ENCODE results near the gene TPI1. TPM values are rescaled to one million over a fixed set of nuclear protein-coding genes. Genes with fewer than 3 reads are reported as not detected.
"Not testable (repeated sequence)": the region's sequence is repeated elsewhere in the genome, so short reads cannot be mapped to it uniquely, and the experiment has no call there.

TPI1 gene
- total RNA-seq, 1 donor from 2014 or later = 274 TPM

- intact Hi-C loops (cut with DNase I) = no loop called here
- peaks cover 8% of the 10 kb centered on the region for H3K4me1 ChIP-seq
- peak; percentile 83 to 98 (median 93) for TF ChIP-seq CTCF (IDR thresholded peaks at IDR 0.05)
- peak in 1 of 2 donors; percentile 87 for TF ChIP-seq POLR2AphosphoS5 (IDR thresholded peaks at IDR 0.05; ENCODE audit: insufficient read depth in 1 of 2, low read depth in 1 of 2)
- peak in 1 of 2 donors; percentile 65 for TF ChIP-seq POLR2A (IDR thresholded peaks at IDR 0.05)
- H3K9me3 ChIP-seq = no peaks in the 10 kb centered on the region
- no peaks in the 10 kb centered on the region for H3K27me3 ChIP-seq
- no peaks in the 10 kb centered on the region for H3K36me3 ChIP-seq
- H3K27ac ChIP-seq = peak overlapping the region; percentile 93
- peak in 1 of 2 donors; percentile 96 for DNase-seq (ENCODE audit: extremely low spot score in 2 of 2)
- peak overlapping the region; percentile 49 to 51 for H3K4me3 ChIP-seq
Observed at GRCh38 chr12:6890789-6891645, 23.7 kb downstream of the TPI1 start.

- TF ChIP-seq POLR2A (IDR thresholded peaks at IDR 0.05) (no peak), POLR2AphosphoS5 (IDR thresholded peaks at IDR 0.05; ENCODE audit: insufficient read depth in 1 of 2, low read depth in 1 of 2) (no peak)
- DNase-seq (ENCODE audit: extremely low spot score in 2 of 2) = no peak
- no peaks in the 10 kb centered on the region for H3K27me3 ChIP-seq
- H3K9me3 ChIP-seq = no peaks in the 10 kb centered on the region
- intact Hi-C loops (cut with DNase I) = no loop called here
- peak overlapping the region; percentile 49 to 51 for H3K4me3 ChIP-seq
- H3K36me3 ChIP-seq = no peaks in the 10 kb centered on the region
- peaks cover 8% of the 10 kb centered on the region for H3K4me1 ChIP-seq
- peak overlapping the region; percentile 93 for H3K27ac ChIP-seq
Observed at GRCh38 chr12:6891646-6892001, 24.3 kb downstream of the TPI1 start.

GRCh38 chr12:6892683-6893082 is 25.4 kb downstream of the TPI1 start:
- H3K36me3 ChIP-seq; H3K9me3 ChIP-seq; intact Hi-C loops (cut with DNase I); H3K4me1 ChIP-seq; DNase-seq (ENCODE audit: extremely low spot score in 2 of 2); H3K27ac ChIP-seq; H3K4me3 ChIP-seq; H3K27me3 ChIP-seq: not testable (repeated sequence)

- Histone ChIP-seq H3K27ac (no peak overlapping the region), H3K36me3 (no peaks in the 10 kb centered on the region), H3K4me1 (peaks cover 8% of the 10 kb centered on the region), H3K27me3 (no peaks in the 10 kb centered on the region), H3K4me3 (no peak overlapping the region), H3K9me3 (no peaks in the 10 kb centered on the region)
- intact Hi-C loops (cut with DNase I) = no loop called here
- no peak for DNase-seq (ENCODE audit: extremely low spot score in 2 of 2)
- no peak for TF ChIP-seq CTCF (IDR thresholded peaks at IDR 0.05)
- TF ChIP-seq POLR2A (IDR thresholded peaks at IDR 0.05) = no peak
- TF ChIP-seq POLR2AphosphoS5 (IDR thresholded peaks at IDR 0.05; ENCODE audit: insufficient read depth in 1 of 2, low read depth in 1 of 2) = no peak
Observed at GRCh38 chr12:6894321-6894720, 27.0 kb downstream of the TPI1 start.

GRCh38 chr12:6896846-6897435 is 29.6 kb downstream of the TPI1 start:
- Histone ChIP-seq H3K4me3 (no peak overlapping the region), H3K36me3 (no peaks in the 10 kb centered on the region), H3K9me3 (no peaks in the 10 kb centered on the region), H3K27me3 (no peaks in the 10 kb centered on the region), H3K4me1 (peaks cover 1% of the 10 kb centered on the region), H3K27ac (no peak overlapping the region)
- no peak for DNase-seq (ENCODE audit: extremely low spot score in 2 of 2)
- TF ChIP-seq POLR2AphosphoS5 (IDR thresholded peaks at IDR 0.05; ENCODE audit: insufficient read depth in 1 of 2, low read depth in 1 of 2) (no peak), CTCF (IDR thresholded peaks at IDR 0.05) (no peak), POLR2A (IDR thresholded peaks at IDR 0.05) (no peak)
- intact Hi-C loops (cut with DNase I) = no loop called here

- no peaks in the 10 kb centered on the region for H3K9me3 ChIP-seq
- TF ChIP-seq POLR2A (IDR thresholded peaks at IDR 0.05) (no peak), POLR2AphosphoS5 (IDR thresholded peaks at IDR 0.05; ENCODE audit: insufficient read depth in 1 of 2, low read depth in 1 of 2) (no peak), CTCF (IDR thresholded peaks at IDR 0.05) (no peak)
- H3K27ac ChIP-seq = no peak overlapping the region
- no peaks in the 10 kb centered on the region for H3K27me3 ChIP-seq
- intact Hi-C loops (cut with DNase I) = no loop called here
- H3K36me3 ChIP-seq = no peaks in the 10 kb centered on the region
- DNase-seq (ENCODE audit: extremely low spot score in 2 of 2) = no peak
- no peak overlapping the region for H3K4me3 ChIP-seq
- peaks cover 7% of the 10 kb centered on the region for H3K4me1 ChIP-seq
Observed at GRCh38 chr12:6899427-6899826, 32.1 kb downstream of the TPI1 start.

Measured in vagina (tissue), 2 donors.